ENCODE results near the gene ATE1. TPM values are rescaled to one million over a fixed set of nuclear protein-coding genes. Genes with fewer than 3 reads are reported as not detected.
A peak's percentile ranks its signal among the peaks of the same experiment; 100 is the strongest.
"Not testable (repeated sequence)": the region's sequence is repeated elsewhere in the genome, so short reads cannot be mapped to it uniquely, and the experiment has no call there.

Gene ATE1
- polyA plus RNA-seq, 4 donors: 34.4 to 42.1 (median 38.2) TPM

DNA sequence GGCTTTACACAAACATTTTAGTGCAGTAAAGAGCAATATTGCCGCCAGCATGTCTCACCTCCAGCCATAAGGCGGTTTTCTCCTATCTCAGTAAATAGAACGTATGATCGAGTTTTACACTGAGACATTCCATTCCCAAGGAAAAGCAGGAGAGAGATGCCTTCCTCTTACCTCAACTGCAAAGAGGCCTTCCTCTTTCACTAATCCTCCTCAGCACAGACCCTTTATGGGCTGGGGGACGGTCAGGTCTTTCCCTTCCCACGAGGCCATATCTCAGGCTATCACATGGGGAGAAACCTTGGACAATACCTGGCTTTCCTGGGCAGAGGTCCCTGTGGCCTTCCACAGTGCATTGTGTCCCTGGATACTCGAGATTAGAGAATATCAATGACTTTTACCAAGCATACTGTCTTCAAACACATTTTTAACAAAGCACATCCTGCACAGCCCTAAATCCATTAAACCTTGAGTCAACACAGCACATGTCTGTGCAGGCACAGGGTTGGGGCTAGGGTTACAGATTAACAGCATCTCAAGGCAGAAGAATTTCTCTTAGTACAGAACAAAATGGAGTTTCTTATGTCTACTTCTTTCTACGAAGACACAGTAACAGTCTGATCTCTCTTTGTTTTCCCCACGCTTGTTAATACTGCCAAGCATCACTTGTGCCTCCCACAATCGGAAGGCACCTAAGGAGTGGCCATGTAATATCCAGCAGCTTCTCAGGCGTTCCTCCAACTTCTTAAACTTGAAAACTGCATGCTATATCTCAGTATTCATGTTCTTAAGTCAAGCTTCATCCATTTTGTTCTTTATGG, 2.6 kb upstream of the ATE1 start:
- not testable (repeated sequence) for DNase-seq (ENCODE audit: low read depth in 4 of 4, low spot score in 2 of 4)

DNA sequence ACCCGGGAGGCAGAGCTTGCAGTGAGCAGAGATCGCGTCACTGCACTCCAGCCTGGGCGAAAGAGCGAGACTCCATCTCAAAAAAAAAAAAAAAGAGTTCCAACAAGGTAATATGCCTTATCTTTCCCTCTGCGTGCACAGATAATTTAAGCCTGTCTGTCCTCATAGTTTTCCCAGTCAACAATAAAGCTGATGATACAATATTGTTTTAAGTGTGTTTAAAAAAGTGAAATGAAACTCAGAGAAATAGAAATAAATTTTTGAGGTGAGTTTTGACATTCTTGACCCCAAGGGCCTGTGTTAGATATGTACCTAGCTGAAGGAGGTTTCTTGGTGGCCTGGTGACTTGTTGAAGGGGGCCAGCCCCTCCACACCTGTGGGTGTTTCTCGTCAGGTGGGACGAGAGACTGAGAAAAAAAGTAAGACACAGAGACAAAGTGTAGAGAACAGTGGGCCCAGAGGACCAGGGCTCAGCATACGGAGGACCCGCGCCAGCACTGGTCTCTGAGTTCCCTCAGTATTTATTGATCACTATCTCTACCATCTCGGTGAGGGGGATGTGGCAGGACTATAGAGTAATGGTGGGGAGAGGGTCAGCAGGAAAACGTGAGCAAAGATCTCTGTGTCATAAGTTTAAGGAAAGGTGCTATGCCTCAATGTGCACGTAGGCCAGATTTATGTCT, 1.9 kb upstream of the ATE1 start:
- not testable (repeated sequence) for DNase-seq (ENCODE audit: low read depth in 4 of 4, low spot score in 2 of 4)

DNA sequence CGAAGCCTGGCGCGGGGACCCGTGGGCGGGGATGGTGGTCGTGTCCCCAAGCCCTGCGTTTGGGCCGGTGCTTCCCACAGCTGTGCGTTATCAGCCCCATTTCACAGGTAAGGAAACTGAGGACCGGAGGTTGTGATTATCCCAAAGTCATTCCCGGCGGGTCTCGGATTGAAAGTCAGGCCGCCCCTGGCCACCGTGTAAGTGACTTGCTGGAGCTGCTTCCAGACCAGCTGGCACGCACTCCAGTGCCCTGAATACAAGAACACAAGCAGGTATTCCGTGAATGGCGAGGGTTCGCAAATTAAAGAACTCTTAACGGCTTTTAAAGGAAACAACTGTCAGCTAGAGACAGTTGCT, 675 bp upstream of the ATE1 start:
- DNase-seq (ENCODE audit: low read depth in 4 of 4, low spot score in 2 of 4): peak in 1 of 4 donors; percentile 43

DNA sequence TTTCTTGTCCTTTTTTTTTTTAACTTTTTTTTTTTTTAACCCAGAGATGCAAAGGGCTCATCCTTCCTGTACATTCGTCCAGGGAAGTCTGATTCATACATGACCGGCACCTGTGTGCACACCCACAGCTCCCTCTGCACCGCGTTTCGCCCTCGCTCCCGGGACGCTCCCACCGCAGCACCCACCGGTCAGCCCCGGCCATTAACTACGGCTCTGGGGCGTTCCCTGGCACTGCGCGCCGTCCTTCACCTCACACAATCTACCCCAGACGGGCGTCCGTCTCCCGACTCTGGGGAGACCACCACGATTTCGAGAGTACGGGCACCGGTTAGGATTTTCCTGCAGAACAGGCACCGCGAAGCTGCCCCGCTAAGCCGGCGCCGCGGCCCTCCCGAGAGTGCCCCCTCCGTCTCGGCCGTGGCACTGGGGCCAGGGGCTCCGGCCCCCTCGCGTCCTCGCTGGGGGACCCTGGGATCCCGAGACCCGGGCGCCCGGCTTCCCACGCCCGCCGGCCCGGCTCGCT, 452 bp downstream of the ATE1 start:
- peak; percentile 39 to 53 (median 48) for DNase-seq (ENCODE audit: low read depth in 4 of 4, low spot score in 2 of 4)

DNA sequence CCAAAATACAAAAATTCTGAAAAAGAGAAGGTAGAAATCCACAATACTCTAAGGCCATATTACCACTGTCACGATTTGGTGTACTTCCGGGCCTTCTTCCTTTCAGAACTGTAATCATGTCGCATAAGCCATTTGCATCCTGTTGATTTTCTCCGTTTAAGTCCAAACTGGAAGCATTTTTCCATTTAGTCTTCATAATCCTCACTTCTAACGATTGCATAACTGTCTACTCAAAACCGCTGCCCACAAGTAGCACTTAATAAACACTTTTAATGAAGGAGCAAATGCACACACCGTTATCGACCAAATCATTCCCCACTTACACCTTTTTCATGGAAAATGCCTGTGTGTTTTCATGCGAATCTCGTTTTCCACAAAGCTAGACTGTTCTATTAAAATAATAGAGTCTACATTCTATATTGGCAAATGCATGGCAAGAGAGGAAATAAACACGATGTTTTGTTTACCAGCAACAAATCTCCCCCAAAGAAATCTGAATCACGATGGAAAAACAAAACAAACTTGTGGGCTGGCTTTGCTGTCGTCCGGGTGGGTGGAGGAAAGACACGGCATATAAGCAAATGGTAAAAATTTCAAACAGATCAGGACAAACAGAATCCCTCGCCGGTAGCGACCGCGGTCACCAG, 1.0 kb downstream of the ATE1 start:
- peak in 3 of 4 donors; percentile 5 to 48 (median 29) for DNase-seq (ENCODE audit: low read depth in 4 of 4, low spot score in 2 of 4)

DNA sequence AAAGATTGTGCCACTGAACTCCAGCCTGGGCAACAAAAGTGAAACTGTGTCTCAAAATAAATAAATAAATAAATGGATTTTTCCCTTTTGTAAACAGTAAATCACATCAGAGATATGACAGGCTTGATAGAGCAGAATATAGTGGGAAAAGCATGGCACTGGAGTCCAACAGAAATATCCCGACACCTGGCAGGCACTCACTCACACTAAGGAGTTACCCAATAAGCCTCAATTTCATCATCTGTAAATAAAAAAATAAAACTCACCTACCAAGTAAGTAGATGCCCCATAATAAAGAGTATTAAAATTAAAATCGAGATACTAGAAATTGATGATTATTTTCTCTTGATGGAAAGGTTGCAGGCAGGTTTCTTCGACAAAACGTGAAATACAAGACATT, 1.7 kb downstream of the ATE1 start:
- no peak for DNase-seq (ENCODE audit: low read depth in 4 of 4, low spot score in 2 of 4)

DNA sequence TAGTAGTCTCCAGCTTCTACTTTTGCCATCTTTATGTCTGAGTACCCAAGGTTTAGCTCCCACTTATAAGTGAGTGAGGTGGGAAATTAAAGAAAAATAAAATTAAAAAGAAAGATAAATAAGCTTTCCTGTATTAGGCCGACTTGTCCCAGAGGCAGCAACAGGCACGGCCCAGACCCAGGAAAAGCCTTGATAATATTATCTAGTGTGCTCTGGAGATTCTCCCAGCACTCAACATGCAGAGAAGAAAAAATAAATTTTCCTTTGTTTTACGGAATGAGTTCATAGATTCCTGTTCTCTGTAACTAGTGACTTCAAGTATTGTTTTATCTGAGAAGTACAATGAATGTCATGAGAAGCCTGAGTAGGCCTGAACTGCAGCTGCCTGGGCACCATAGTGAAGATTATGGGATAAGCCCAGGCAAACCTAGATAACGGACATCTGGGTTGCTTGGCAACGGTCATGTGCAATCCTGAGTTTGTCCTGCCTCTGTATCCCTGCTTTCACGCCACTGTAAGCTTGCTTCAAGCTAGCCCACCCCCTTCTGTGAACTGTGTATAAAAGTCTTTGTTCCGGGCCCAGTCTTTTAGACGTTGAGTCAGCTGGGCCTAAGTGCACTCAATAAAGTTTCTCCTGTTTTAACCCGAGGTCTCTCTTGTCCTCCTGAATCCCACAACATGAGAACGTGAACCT, 6.4 kb downstream of the ATE1 start:
- no peak for DNase-seq (ENCODE audit: low read depth in 4 of 4, low spot score in 2 of 4)

DNA sequence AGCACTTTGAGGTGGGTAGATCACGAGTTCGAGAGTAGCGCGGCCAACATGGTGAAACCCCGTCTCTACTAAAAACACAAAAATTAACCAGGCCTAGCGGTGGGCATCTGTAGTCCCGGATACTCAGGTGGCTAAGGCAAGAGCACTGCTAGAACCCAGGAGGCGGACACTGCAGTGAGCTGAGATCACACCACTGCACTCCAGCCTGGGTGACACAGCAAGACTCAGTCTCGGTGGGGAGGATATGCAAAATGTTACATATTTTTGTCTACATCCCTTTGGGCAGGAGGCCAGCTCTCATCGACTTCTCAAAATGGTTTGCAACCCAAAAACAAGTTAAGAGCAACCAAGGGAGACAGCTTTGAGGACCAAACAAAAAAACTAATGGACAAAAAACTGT, 8.2 kb downstream of the ATE1 start:
- DNase-seq (ENCODE audit: low read depth in 4 of 4, low spot score in 2 of 4): no peak

DNA sequence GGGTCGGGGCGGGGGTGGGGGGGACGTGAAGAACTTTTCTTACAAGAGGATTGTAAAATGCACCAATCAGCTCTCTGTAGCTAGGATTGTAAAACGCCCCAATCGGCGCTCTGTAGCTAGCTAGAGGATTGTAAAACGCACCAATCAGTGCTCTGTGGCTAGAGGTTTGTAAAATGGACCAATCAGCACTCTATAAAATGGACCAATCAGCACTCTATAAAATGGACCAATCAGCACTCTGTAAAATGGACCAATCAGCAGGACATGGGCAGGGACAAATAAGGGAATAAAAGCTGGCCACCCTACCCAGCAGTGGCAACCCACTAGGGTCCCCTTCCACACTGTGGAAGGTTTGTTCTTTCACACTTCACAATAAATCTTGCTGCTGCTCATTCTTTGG, 9.0 kb downstream of the ATE1 start:
- not testable (repeated sequence) for DNase-seq (ENCODE audit: low read depth in 4 of 4, low spot score in 2 of 4)

DNA sequence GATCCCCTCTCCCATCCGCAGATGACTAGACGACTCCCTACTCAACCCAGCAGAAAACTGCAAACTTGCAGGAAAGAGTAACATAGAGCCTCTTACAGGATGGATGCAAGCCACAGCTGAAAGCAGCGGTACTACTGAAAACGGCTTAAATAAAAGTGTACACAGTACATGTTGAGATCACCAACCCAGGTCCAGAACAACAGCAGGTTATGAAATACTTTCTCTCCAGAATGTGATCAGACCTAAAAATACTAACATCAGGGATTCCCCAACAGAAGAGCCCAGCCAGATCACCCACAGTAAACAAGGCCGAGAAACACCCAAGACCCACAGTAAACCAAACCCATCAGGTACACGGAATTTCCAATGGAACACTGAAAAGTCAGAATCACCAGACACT, 13.2 kb downstream of the ATE1 start:
- no peak for DNase-seq (ENCODE audit: low read depth in 4 of 4, low spot score in 2 of 4)

DNA sequence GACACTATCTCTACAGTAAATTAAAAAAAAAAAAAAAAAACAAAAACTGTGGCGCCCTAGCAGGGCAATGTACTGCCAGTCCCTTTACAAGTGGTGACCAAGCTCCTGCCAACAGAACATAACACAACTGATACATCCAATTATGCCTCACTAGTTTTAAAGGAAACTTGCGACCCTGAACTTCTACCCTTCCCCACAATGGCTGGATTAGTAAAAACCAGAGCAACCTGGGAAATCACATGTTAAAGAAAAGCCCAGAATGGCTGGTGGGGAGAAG, 16.5 kb downstream of the ATE1 start:
- DNase-seq (ENCODE audit: low read depth in 4 of 4, low spot score in 2 of 4): no peak

DNA sequence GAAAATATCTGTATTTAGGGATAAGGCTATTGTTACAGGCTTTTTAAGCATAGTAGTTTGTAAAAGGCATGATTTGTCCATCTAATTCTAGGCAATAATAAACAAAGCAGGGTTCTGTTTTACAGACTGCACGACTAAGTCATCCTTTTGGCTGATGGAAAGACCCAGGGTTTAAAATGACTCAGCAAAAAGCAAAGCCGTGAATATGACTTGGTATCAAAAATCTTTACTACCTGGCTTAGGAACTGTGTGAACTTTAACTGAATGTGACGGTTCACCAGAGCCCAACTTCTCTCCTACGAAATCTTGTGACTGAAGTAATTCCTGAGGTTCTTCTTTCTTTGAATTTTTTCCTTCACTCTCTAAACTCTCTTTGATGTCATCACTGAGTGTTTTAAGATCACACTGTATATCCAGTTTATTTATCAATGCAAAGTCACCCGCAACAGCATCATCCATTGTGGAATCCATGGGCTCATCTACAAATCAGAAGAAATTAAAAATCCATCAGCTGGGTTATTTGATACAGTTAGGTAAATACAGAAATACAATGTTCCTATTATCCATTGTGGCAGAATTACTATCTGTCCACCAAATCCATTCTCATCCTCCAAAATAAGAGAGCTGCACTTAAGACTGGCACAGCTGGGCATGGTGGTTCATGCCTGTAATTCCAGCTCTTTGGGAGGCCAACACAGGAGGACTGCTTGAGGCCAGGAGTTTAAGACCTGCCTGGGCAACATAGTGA, 17.0 kb downstream of the ATE1 start:
- no peak for DNase-seq (ENCODE audit: low read depth in 4 of 4, low spot score in 2 of 4)

DNA sequence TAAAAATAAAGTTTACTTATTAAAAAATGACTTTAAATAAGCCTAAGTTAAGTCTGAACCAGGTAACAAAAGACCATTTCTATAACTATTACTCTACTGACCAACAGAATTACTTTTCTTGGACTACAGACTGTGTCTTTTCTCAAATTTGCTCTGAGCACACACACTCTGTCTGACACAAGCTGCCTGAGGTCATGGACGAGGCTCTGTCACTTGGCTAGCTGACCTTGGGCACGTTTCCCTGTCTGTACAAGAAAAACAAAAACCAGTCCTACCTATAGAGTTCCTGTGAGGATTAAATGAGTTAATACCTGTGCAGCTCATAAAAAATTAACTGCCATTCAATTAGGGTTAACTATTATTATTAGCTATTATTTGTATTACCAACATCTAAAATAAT, 22.9 kb downstream of the ATE1 start:
- no peak for DNase-seq (ENCODE audit: low read depth in 4 of 4, low spot score in 2 of 4)

DNA sequence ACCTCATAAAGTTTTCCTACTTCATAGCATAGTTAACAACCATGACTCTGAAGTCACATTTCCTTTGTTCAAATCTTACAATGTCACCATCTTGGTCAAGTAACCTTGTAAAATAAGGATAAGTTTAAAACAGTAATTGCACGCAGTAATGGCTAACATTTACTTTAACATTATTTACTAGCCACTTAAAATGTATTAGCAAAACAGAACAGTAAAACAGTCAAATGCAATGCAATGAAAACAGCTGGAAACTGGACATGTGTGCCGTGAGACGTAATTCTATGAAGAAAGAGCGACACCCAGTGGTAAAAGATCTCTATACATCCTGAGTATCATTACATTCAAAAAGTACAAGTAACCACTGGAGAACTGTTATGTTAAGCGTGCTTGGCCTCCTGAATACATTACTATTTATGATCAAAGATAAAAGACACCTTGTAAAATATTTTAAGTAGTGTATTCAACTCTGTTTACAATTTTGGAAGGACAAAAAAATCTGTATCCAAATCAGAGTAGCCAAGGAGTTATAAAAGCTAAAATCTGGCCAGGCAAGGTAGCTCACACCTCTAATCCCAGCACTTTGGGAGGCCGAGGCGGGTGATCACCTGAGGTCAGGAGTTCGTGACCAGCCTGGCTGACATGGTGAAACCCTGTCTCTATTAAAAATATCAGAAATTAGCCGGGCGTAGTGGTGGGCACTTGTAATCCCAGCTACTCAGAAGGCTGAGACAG, 27.2 kb downstream of the ATE1 start:
- DNase-seq (ENCODE audit: low read depth in 4 of 4, low spot score in 2 of 4): peak; percentile 68 to 82 (median 77)

DNA sequence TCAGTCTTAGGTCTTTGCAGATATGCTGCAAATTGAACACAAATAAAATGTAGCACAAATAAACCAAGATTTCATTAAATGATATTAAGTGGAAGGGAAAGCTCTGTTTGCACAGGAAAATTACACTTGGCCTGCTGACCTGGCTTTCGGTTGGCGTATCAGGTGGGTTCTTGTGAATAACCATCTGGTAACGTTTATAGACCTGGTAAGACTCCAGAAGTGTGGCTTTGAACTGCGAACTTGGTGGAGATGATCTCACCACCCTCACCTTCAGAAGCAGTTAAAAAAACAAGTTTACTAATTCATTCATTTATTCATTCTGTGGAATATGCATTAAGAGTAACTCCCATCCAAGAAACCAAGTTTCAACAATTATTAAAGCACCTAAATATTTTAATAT, 28.1 kb downstream of the ATE1 start:
- DNase-seq (ENCODE audit: low read depth in 4 of 4, low spot score in 2 of 4): no peak

DNA sequence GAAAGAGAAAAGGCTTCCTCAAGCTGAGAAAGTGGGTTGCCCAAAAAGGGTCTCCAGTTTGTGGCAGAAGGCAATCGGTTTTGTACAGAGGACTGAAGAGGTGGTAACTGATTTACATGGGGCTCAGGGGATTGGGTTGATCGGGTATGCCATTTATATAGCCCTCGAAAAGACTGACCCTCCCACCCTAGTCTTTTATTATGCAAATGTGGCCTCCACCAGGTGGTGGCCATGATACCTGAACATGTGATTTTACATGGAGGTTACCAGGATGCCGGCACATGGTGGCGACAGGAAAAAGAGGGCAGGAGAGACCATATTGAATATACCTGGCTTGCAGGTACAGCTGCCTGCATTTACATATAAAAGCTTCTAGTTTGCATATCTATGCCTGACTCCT, 36.7 kb downstream of the ATE1 start:
- DNase-seq (ENCODE audit: low read depth in 4 of 4, low spot score in 2 of 4): no peak

DNA sequence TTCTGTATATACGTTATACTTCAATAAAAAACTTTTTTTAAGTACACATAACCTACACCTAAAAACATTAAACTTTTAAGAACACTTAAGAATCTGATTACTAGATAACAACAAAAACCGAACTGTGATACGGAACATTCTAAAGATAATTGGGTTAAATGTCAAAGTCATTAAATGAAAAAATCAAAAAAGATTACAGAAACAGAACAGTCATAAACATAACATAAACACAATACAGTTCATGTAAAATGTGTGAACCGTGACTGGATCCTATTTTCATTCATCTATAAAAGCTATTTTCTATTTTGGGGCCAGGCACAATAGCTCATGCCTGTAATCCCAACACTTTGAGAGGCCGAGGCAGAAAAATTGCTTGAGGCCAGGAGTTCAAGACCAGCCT, 38.6 kb downstream of the ATE1 start:
- no peak for DNase-seq (ENCODE audit: low read depth in 4 of 4, low spot score in 2 of 4)

DNA sequence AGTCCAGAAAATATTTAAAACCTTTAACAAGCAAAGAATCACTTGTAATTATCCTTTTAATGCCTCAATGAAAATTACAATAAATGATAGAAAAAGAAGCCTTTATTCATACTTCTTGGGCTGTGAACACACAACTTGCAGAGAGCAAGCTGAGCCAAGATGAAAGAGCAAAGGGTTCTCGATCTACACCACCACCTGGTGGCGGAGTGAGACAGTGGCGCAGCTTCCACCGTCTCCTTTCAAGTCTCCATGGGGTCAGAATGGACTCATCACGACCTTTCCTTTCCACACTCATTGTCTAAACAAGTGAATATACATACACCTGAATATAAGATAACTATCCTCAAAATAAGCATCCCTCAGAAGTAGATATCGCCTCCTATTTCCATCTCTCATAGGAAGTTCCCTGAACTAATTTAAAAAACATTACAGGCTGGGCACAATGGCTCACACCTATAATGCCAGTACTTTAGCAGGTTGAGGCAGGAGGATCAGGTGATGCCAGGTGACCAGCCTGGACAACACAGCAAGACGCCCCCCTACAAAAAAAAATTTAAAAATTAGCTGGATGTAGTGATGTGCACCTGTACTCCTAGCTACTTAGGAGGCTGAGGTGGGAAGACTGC, 40.7 kb downstream of the ATE1 start:
- peak in 2 of 4 donors; percentile 41 to 51 for DNase-seq (ENCODE audit: low read depth in 4 of 4, low spot score in 2 of 4)

DNA sequence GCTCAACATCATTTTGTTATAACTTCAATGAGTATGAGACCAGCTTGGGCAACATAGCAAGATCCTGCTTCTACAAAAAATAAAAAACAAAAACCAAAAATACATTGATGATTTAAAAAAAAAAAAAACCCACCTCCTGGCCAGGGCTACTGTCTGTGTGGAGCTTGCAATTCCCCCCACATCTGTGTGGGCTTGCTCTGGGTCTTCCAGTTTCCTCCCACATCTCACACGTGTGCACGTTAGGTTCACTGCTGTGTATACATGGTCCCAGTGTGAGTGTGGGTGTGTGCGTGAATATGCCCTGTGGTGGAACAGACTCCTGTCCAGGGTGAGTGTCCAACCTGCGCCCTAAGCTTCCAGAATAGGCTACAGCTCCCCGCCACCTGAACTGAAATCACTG, 41.6 kb downstream of the ATE1 start:
- DNase-seq (ENCODE audit: low read depth in 4 of 4, low spot score in 2 of 4): no peak

Measured in left renal cortex interstitium (tissue), 4 donors.